Keratinocyte (primary cell): ENCODE data around the gene CELSR3. TPM values are rescaled to one million over a fixed set of nuclear protein-coding genes. Genes with fewer than 3 reads are reported as not detected.

ENCODE experiments used
- DNase-seq: peaks from one replicate; pipeline ENCODE4 v3.0.0-alpha.2; 2011; ENCODE audit warnings: low read depth, missing footprints, low spot score
- FAIRE-seq: peaks from 2 replicates; lab custom pipeline; 2011; peaks lifted over from hg19 to GRCh38; lab: Jason Lieb, UNC
- H2AFZ ChIP-seq: 2 replicates; pipeline ENCODE4 v1.6.0; 2012; ENCODE audit warnings: low read length, control low read depth, inconsistent platforms; ENCODE audit not compliant: control insufficient read depth
- H3K27ac ChIP-seq: 2 replicates; pipeline ENCODE4 v1.5.1; 2011; ENCODE audit warnings: low read length; ENCODE audit not compliant: control insufficient read depth, insufficient read depth
- H3K27me3 ChIP-seq: 3 replicates; pipeline ENCODE4 v1.6.0; 2011; ENCODE audit warnings: low read length; ENCODE audit not compliant: control insufficient read depth, insufficient read depth; ENCODE audit errors: extremely low read depth
- H3K36me3 ChIP-seq, 2 experiments: 2 replicates in 1 of 2; 3 replicates in 1 of 2; pipeline ENCODE4 v1.5.1; 2011; ENCODE audit warnings: low read length in 2 of 2, mild to moderate bottlenecking in 1 of 2; ENCODE audit not compliant: control insufficient read depth in 2 of 2, insufficient read depth in 2 of 2; ENCODE audit errors: extremely low read depth in 1 of 2
- H3K4me1 ChIP-seq: 3 replicates; pipeline ENCODE4 v1.5.1; 2011; ENCODE audit warnings: low read length; ENCODE audit not compliant: control insufficient read depth, insufficient read depth; ENCODE audit errors: extremely low read depth
- H3K4me2 ChIP-seq: 3 replicates; pipeline ENCODE4 v1.6.0; 2011; ENCODE audit warnings: low read depth, low read length; ENCODE audit not compliant: control insufficient read depth, insufficient read depth; ENCODE audit errors: extremely low read depth
- H3K4me3 ChIP-seq, 3 experiments: fragments of 200-600 bp in 1 of 3; sonication (generic) in 1 of 3; 2 replicates in 2 of 3; 3 replicates in 1 of 3; pipeline ENCODE4 v1.5.1; 2011 to 2016; ENCODE audit warnings: low read length in 3 of 3, mild to moderate bottlenecking in 3 of 3, control low read depth in 2 of 3, inconsistent platforms in 1 of 3, low read depth in 1 of 3, mixed read lengths in 1 of 3, mixed run types in 1 of 3, moderate library complexity in 1 of 3; ENCODE audit not compliant: control insufficient read depth in 2 of 3, insufficient read depth in 2 of 3; ENCODE audit errors: extremely low read depth in 1 of 3
- H3K79me2 ChIP-seq: 2 replicates; pipeline ENCODE4 v1.6.0; 2012; ENCODE audit warnings: low read length; ENCODE audit not compliant: control insufficient read depth, insufficient read depth
- H3K9ac ChIP-seq: 3 replicates; pipeline ENCODE4 v1.6.0; 2011; ENCODE audit warnings: low read length; ENCODE audit not compliant: control insufficient read depth, insufficient read depth; ENCODE audit errors: extremely low read depth
- H3K9me1 ChIP-seq: 3 replicates; pipeline ENCODE4 v1.6.0; 2011; ENCODE audit warnings: low read length; ENCODE audit not compliant: control insufficient read depth, insufficient read depth; ENCODE audit errors: extremely low read depth
- H3K9me3 ChIP-seq: 2 replicates; pipeline ENCODE4 v1.5.1; 2012; ENCODE audit warnings: low read depth, low read length; ENCODE audit not compliant: control insufficient read depth
- H4K20me1 ChIP-seq: 3 replicates; pipeline ENCODE4 v1.6.0; 2011; ENCODE audit warnings: low read length; ENCODE audit not compliant: control insufficient read depth, insufficient read depth; ENCODE audit errors: extremely low read depth
- EZH2 ChIP-seq: IDR thresholded peaks from one replicate; pipeline ENCODE4 v1.6.1; 2012; ENCODE audit warnings: inconsistent platforms, mild to moderate bottlenecking, low read length, moderate library complexity
- dilution Hi-C: fragments of 300-500 bp; cut with MboI; formaldehyde crosslinking; loops from one replicate; pipeline ENCODE4 v1.7.0; 2020; ENCODE audit warnings: low sequenced_read_pairs; ENCODE audit not compliant: extremely low pct_ligation_motif_present
- polyA plus RNA-seq, 5 experiments: library from polyadenylated mRNA; depleted of rRNA in 3 of 5; stranded (reverse) in 3 of 5; stranded (forward) in 1 of 5; unstranded in 1 of 5; fragments of >200 nt; gene quantifications; 1 replicate in 1 of 5; 2 replicates in 3 of 5; 3 replicates in 1 of 5; pipeline versions ENCODE4 v1.2.1 to v1.2.3, GENCODE V29; 2011 to 2012; ENCODE audit warnings: missing spikeins in 2 of 5, low read depth in 1 of 5, low replicate concordance in 1 of 5
- TF ChIP-seq, protein P1 (sequence below), 3 experiments: IDR thresholded peaks in 1 of 3; conservative IDR thresholded peaks in 1 of 3; optimal IDR thresholded peaks in 1 of 3; 2 replicates in 2 of 3; 3 replicates in 1 of 3; pipeline versions ENCODE3 to v1.5.1; 2011; ENCODE audit warnings: low read length in 3 of 3, mild to moderate bottlenecking in 3 of 3, moderate library complexity in 2 of 3, control low read depth in 1 of 3, inconsistent platforms in 1 of 3; ENCODE audit not compliant: insufficient read depth in 2 of 3; ENCODE audit errors: extremely low read depth in 1 of 3

The CELSR3 gene
- polyA plus RNA-seq, 1 donor (not counting 4 experiments of a cell fraction or from before 2014, with no cell fraction given), result 0.25 TPM

DNA sequence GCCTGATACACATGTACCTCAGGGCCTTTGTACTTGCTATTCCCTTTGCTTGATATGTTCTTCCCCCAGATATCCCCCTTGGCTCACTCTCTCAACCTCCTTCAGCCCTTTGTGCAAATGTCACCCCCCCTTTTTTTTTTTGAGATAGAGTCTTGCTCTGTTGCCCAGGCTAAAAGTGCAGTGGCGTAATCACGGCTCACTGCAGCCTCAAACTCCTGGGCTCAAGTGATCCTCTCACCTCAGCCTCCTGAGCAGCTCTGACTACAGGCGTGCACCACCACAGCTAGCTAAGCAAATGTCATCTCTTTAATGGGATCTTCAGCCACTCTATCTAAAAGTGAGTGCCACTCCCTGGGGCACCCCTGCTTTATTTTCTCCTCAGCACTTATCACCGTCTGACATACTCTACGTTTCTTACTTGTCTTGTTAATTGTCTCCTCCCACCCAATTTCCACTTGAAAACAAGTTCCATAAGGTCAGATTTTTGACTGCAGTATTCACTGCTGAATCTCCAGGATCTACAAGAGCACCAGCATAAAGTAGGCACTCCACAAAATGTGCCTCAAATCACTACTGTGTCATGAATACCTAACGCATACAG, 39.7 kb upstream of the CELSR3 start:
- DNase-seq, result no peak
- no peak overlapping the region for H3K27ac ChIP-seq
- no peaks in the 10 kb centered on the region for H3K4me1 ChIP-seq
- H3K79me2 ChIP-seq, result peaks cover 97% of the 10 kb centered on the region
- no peaks in the 10 kb centered on the region for H3K27me3 ChIP-seq
- H3K9me3 ChIP-seq, result no peaks in the 10 kb centered on the region
- TF ChIP-seq EZH2, result no peak
- TF ChIP-seq, protein P1, sequence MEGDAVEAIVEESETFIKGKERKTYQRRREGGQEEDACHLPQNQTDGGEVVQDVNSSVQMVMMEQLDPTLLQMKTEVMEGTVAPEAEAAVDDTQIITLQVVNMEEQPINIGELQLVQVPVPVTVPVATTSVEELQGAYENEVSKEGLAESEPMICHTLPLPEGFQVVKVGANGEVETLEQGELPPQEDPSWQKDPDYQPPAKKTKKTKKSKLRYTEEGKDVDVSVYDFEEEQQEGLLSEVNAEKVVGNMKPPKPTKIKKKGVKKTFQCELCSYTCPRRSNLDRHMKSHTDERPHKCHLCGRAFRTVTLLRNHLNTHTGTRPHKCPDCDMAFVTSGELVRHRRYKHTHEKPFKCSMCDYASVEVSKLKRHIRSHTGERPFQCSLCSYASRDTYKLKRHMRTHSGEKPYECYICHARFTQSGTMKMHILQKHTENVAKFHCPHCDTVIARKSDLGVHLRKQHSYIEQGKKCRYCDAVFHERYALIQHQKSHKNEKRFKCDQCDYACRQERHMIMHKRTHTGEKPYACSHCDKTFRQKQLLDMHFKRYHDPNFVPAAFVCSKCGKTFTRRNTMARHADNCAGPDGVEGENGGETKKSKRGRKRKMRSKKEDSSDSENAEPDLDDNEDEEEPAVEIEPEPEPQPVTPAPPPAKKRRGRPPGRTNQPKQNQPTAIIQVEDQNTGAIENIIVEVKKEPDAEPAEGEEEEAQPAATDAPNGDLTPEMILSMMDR (optimal IDR thresholded peaks at IDR 0.05 in 1 of 3, IDR thresholded peaks at IDR 0.05 in 1 of 3, conservative IDR thresholded peaks at IDR 0.05 in 1 of 3; ENCODE audit: extremely low read depth in 1 of 3, insufficient read depth in 2 of 3, low read length in 3 of 3), result no peak
- no peak overlapping the region for H3K4me3 ChIP-seq
- no peak overlapping the region for H3K4me2 ChIP-seq
- FAIRE-seq, result no peak
- dilution Hi-C loops, result no loop called here
- H2AFZ ChIP-seq, result no peak overlapping the region
- H3K36me3 ChIP-seq, result peaks cover 7 to 13% of the 10 kb centered on the region in 2 experiments
- H3K9me1 ChIP-seq, result peaks cover 2% of the 10 kb centered on the region
- H4K20me1 ChIP-seq, result peaks cover 30% of the 10 kb centered on the region
- H3K9ac ChIP-seq, result no peak overlapping the region

DNA sequence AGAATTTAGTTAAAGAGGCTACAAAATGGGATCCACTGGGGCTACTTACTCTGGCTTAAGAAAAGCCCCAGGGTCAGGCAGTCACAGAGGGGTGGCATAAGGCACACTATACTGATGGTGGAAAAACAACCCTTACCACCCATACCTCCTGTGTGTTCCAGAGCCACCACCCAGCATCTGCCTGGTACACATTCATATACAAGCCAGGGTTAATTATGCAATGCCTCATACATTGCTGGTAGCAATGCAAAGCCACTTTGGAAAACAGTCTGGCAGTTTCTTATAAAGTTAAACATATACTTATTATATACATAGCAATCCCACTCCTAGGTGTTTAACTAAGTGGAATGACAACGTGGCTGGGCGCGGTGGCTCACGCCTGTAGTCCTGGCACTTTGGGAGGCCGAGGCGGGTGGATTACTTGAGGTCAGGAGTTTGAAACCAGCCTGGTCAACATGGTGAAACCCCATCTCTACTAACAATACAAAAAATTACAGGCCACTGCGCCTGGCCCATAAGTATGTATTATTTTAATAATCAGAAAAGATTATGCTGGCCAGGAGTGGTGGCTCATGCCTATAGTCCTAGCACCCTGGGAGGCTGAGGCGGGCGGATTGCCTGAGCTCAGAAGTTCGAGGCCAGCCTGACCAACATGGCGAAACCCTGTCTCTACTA, 38.2 kb upstream of the CELSR3 start:
- no peak for FAIRE-seq
- dilution Hi-C loops, result no loop called here

More for the DNA sequence above, 38.2 kb upstream of the CELSR3 start:
- no peaks in the 10 kb centered on the region for H3K27me3 ChIP-seq
- peaks cover 4% of the 10 kb centered on the region for H3K4me1 ChIP-seq
- no peak for TF ChIP-seq EZH2
- TF ChIP-seq, protein P1 (optimal IDR thresholded peaks at IDR 0.05 in 1 of 3, IDR thresholded peaks at IDR 0.05 in 1 of 3, conservative IDR thresholded peaks at IDR 0.05 in 1 of 3; ENCODE audit: extremely low read depth in 1 of 3, insufficient read depth in 2 of 3, low read length in 3 of 3), result no peak
- H3K27ac ChIP-seq, result no peak overlapping the region
- H3K79me2 ChIP-seq, result peaks cover 95% of the 10 kb centered on the region
- H3K4me2 ChIP-seq, result no peak overlapping the region
- no peak overlapping the region for H2AFZ ChIP-seq
- H3K9me1 ChIP-seq, result no peaks in the 10 kb centered on the region
- H3K9ac ChIP-seq, result no peak overlapping the region
- H3K36me3 ChIP-seq, result peaks cover 8 to 15% of the 10 kb centered on the region in 2 experiments
- no peaks in the 10 kb centered on the region for H3K9me3 ChIP-seq
- peaks cover 29% of the 10 kb centered on the region for H4K20me1 ChIP-seq
- H3K4me3 ChIP-seq, result no peak overlapping the region
- no peak for DNase-seq
